Measurements from ENCODE around the gene PACRG. TPM values are rescaled to one million over a fixed set of nuclear protein-coding genes. Genes with fewer than 3 reads are reported as not detected.

PACRG gene
- total RNA-seq, 1 experiment from 2014 or later, result 0.26 TPM

DNA sequence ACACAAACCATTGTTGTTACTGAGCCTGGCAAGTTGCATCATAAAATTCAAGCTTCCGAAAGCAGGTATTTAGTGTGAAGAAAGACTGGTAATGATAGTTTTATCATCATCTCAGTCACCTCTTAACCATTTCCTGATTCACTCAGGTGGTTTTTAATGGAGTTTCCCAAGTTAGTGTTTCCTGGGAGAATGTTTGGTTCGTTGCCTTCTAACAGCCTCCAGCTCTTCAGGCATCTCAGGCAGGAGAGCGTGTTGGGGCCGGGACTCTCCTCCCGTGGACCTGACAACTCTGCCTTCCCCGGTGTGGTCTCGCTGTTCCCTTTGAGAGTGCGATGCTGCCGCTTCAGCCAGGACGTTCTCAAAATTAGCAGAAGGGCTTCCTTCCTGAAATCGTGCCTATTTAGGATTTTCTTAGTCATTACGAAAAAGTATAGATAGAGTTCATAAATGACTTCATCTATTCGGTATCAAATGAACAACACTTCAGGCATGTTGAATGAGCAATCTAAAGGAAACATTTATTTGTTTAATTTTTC lies 581.8 kb downstream of the PACRG start:
- H3K23me2 ChIP-seq (ENCODE audit: insufficient read length, low read depth, low read length, poor library complexity, severe bottlenecking), result no peaks in the 10 kb centered on the region
- H2BK20ac ChIP-seq (ENCODE audit: low read depth, low read length, poor library complexity, severe bottlenecking), result no peak overlapping the region
- Mint-ChIP-seq H3K27me3 (ENCODE audit: low read depth) (peaks cover 3% of the 10 kb centered on the region), H3K4me1 (peaks cover 4 to 6% of the 10 kb centered on the region in 2 experiments; a peak in 2 of 4 replicates), H3K27ac (no peak overlapping the region), H3K36me3 (ENCODE audit: insufficient read depth in 1 of 3, low read depth in 3 of 3) (no peaks in the 10 kb centered on the region), H3K4me3 (no peak overlapping the region), H3K9me3 (no peaks in the 10 kb centered on the region)
- H3K9ac ChIP-seq (ENCODE audit: extremely low read depth, insufficient read length, low read length), result no peak overlapping the region
- no peak for TF ChIP-seq CTCF (conservative IDR thresholded peaks at IDR 0.05)
- H3K27ac ChIP-seq (ENCODE audit: insufficient read length, low read depth, low read length), result no peak overlapping the region
- no peaks in the 10 kb centered on the region for H3K79me1 ChIP-seq (ENCODE audit: insufficient read depth, low read depth, low read length, poor library complexity, severe bottlenecking)
- no peak overlapping the region for H2BK120ac ChIP-seq (ENCODE audit: low read depth, low read length, poor library complexity, severe bottlenecking)
- H4K20me1 ChIP-seq (ENCODE audit: control insufficient read depth, insufficient read depth, insufficient read length), result no peaks in the 10 kb centered on the region
- no peak overlapping the region for H3T11ph ChIP-seq (ENCODE audit: low read length)
- no peak overlapping the region for H3K4me2 ChIP-seq (ENCODE audit: insufficient read depth, insufficient read length, low read length)
- H3K23ac ChIP-seq (ENCODE audit: insufficient read length, low read depth, low read length), result no peak overlapping the region
- H3K18ac ChIP-seq (ENCODE audit: insufficient read length, low read depth, low read length), result no peak overlapping the region
- H4K8ac ChIP-seq (replicated peaks; ENCODE audit: insufficient read length, low read depth, low read length), result no peak overlapping the region
- H3K9me3 ChIP-seq (ENCODE audit: control insufficient read depth, low read depth, low read length), result no peaks in the 10 kb centered on the region
- H3K4ac ChIP-seq (ENCODE audit: low read depth, low read length), result no peak overlapping the region
- H2AK5ac ChIP-seq (ENCODE audit: insufficient read length, low read length), result no peak overlapping the region
- H2BK12ac ChIP-seq (ENCODE audit: insufficient read length, low read depth, low read length), result no peak overlapping the region
- no peak for DNase-seq
- no peak overlapping the region for H2BK5ac ChIP-seq (ENCODE audit: insufficient read length, low read length)
- H2AFZ ChIP-seq (ENCODE audit: low read length), result no peak overlapping the region
- H3K27me3 ChIP-seq (ENCODE audit: insufficient read depth, low read length), result no peaks in the 10 kb centered on the region
- no peaks in the 10 kb centered on the region for H3K4me1 ChIP-seq (ENCODE audit: insufficient read depth, low read length)
- H3K79me2 ChIP-seq (ENCODE audit: insufficient read depth, low read length), result no peaks in the 10 kb centered on the region
- H3K56ac ChIP-seq (ENCODE audit: insufficient read length, low read depth, low read length), result no peak overlapping the region
- no peak overlapping the region for H3K14ac ChIP-seq (ENCODE audit: insufficient read depth, low read length)
- no peak overlapping the region for H4K91ac ChIP-seq (ENCODE audit: insufficient read length, low read depth, low read length)
- no CpG with 5 or more reads among the region's 13 CpGs for WGBS (ENCODE audit: extremely low coverage, insufficient read length, low lambda C conversion rate)
- H4K5ac ChIP-seq (ENCODE audit: insufficient read length, low read depth, low read length), result no peak overlapping the region
- no peak overlapping the region for H2BK15ac ChIP-seq (ENCODE audit: low read depth, low read length)
